KOPT-K1 (cell line): Measurements from ENCODE around the gene BRD9.
"Not testable (repeated sequence)": the region's sequence is repeated elsewhere in the genome, so short reads cannot be mapped to it uniquely, and the experiment has no call there.

Experiments used
- H3K27ac ChIP-seq: fragments of 200-600 bp; sonication (generic); 2 replicates; pipeline ENCODE4 v1.5.1; 2016; ENCODE audit warnings: antibody characterized with exemption, mild to moderate bottlenecking, low read depth, low read length; ENCODE audit not compliant: poor library complexity, severe bottlenecking
- H3K36me3 ChIP-seq: fragments of 200-600 bp; sonication (generic); 2 replicates; pipeline ENCODE4 v1.5.1; 2017; ENCODE audit warnings: antibody characterized with exemption, mild to moderate bottlenecking, low read length, moderate library complexity; ENCODE audit not compliant: insufficient read depth
- H3K9me3 ChIP-seq: fragments of 200-600 bp; sonication (generic); 2 replicates; pipeline ENCODE4 v1.5.1; 2017; ENCODE audit warnings: antibody characterized with exemption, low read length, mild to moderate bottlenecking; ENCODE audit not compliant: insufficient read depth, poor library complexity, severe bottlenecking

BRD9 gene

DNA sequence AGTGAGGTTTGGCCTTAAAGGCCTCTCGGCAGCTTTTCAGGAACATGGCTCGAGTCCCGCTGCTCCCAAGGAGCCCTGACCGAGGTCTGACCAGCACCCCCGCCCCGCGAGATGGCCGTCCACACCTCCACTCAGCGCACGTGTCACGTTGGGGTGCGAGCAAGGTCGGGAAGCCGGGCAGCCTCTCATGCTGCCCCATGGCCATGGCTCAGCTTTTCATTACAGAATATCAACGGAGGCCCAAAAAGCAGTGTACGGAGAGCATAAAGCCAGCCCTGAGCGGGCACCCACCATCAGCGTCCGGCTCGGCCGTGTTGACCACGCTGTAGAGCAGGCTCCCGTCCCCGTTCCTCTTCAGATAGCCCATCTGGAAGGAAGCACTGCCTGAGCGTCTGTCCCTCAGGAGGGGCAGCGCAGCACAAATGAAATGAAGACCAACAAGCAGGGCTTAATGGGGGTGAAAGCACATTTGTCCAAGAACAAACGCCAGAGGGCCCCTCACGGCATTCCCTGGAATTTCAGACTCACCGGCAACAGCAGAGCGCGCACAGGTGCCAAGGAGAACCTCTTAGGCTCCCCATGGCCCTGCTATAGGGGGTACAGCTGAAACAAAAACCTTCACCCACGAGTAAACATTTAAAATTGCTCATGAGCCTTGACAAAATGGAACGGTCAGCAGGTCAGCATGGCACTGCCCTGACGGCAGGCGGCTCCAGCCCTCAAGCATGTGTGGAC is 11.6 kb downstream of the BRD9 start:
- H3K36me3 ChIP-seq: peaks cover 81% of the 10 kb centered on the region
- no peak overlapping the region for H3K27ac ChIP-seq
- H3K9me3 ChIP-seq: peaks cover 16% of the 10 kb centered on the region

DNA sequence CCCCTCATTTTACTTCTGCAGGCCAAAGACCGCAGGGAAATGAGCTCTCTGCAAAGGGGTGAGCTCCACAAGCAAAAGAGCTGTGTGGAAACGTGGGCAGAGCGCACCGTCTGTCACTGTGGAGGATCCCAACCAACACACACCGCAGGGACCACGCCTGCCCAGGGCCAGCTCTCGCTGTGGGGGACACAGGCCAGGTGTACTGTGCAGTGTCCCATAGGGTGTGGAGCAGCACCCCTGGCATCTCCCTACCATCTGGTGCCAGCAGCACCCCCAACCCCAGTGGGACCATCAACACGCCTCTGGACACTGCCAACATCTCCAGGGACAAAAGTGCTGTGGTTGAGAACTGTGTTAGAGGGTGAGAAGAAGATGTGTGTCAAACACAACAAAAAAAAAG is 13.9 kb downstream of the BRD9 start:
- H3K36me3 ChIP-seq: peaks cover 81% of the 10 kb centered on the region
- H3K9me3 ChIP-seq: peaks cover 14% of the 10 kb centered on the region
- not testable (repeated sequence) for H3K27ac ChIP-seq

DNA sequence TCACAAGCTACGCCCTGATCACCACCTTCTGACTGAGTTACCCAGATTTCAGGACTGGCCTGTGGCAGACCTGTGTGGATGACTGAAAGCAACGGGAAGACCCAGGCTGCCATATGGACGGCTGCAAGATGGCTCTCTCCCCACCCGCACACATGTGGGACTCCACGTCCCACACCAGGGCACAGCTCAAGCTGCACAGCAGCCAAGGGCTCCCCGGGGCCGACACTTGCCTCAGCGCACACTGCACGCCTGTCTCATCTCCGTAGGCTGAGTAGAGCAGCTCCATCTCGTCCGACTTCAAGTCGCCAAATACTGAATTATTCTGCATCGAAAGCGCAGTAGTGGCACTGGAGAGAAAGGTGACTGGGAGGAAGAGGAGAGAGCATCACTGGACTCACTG is 14.5 kb downstream of the BRD9 start:
- peaks cover 81% of the 10 kb centered on the region for H3K36me3 ChIP-seq
- peaks cover 9% of the 10 kb centered on the region for H3K9me3 ChIP-seq
- H3K27ac ChIP-seq: no peak overlapping the region

DNA sequence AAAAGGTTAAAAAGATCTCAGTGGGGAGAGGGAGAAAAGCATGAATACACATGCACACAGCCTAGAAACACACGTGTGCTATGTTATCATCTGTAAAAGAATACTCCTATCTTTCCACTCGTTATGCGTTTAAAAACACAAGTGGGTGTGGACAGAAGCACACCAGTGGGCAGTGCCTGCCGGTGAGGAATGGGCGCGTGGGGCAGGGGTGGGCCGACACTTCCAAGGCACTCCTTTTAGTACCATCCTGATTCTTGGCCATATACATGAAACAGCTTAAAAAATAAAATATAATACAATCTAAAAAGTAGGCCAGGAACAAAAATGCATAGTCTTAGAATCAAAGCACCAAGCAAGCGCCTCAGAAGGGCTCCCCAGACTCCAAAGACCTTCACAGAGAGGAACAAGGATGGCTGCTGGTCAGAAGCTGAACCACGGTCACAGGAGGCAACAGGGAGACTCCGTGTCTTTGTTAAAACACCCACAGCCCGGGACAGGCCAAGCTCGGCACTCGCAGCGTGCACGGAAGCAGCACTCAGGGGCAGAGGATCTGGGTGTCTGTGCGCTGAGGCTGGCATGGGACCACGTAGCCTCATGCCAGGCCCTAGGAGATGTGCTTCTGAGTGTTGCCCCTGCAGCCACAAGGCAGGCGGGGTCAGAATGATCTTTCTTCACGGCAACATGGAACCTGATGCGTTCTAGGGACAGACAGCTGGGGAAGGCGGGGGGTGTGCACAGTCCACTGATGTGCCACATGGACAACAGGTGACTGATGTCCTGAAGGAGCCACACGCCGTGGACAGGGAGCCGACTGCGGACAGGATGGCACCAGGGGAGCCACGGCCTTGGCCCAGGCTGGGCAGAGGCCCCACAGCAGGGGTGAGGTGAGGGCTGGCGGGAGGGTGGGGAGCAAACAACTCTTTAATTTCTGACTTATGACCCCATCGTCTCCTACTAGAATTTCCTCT is 15.9 kb downstream of the BRD9 start:
- peaks cover 81% of the 10 kb centered on the region for H3K36me3 ChIP-seq

DNA sequence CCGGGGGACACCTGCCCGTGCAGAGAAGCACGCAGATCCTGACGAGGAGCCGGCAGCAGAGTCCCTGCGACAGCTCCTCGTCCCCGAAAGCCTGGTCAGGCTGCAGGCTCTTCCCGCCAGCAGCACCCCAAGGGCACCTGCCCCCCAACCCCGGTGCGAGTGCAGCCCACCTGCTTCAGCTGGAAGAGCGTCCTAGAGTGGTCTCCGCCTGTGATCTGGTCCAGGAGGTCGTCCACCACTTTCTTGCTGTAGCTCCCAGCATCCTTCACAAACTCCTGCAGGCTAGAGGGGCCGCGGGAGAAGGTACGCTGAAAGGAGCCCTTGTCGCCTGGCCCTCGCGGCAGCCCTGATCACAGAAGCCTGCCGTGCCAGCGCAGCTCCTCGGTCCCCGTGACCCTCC is 16.7 kb downstream of the BRD9 start:
- Histone ChIP-seq H3K36me3 (peaks cover 81% of the 10 kb centered on the region), H3K27ac (no peak overlapping the region), H3K9me3 (no peaks in the 10 kb centered on the region)

More for the DNA sequence above, 15.9 kb downstream of the BRD9 start:
- Histone ChIP-seq H3K9me3 (no peaks in the 10 kb centered on the region), H3K27ac (no peak overlapping the region)

DNA sequence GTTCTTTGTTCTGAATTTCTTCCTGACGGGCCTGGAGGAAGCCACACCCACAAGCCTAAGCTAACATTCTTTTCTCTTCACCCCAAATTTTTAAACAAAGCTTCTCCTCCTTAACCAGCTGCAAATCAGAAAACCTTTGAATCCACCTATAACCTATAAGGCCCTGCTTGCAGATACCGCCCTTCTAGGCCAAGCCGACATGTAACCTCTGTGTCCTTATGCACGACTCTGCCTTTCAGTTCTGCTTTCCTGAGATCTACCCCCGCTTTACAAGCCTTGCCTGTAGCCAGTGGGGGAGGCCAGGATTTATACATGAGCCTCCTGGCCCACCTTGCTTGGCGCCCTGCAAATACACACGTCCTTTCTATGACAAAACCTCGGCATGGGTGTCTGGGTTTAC is 19.3 kb downstream of the BRD9 start:
- no peak overlapping the region for H3K27ac ChIP-seq
- peaks cover 100% of the 10 kb centered on the region for H3K36me3 ChIP-seq
- H3K9me3 ChIP-seq: no peaks in the 10 kb centered on the region

DNA sequence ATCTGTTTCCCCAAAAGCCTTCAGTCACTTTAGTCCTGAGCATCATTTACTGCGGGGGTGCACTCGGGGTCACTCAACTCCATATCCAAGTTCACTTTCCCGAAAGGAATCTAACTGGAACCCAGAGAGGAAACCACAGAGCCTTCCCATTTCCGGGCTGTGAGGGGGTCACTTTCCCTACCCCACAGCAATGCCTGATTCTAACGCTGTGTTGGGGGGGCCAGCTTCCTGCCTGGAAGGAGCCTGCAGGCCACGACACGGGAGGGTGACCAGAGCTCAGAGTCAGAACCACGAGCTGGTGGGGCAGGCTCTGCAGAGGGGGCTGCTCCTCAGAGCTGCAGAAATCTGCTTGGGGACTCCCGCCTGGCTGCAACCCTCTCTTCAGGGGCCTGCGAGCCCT is 20.3 kb downstream of the BRD9 start:
- Histone ChIP-seq H3K36me3 (peaks cover 100% of the 10 kb centered on the region), H3K9me3 (no peaks in the 10 kb centered on the region), H3K27ac (no peak overlapping the region)

DNA sequence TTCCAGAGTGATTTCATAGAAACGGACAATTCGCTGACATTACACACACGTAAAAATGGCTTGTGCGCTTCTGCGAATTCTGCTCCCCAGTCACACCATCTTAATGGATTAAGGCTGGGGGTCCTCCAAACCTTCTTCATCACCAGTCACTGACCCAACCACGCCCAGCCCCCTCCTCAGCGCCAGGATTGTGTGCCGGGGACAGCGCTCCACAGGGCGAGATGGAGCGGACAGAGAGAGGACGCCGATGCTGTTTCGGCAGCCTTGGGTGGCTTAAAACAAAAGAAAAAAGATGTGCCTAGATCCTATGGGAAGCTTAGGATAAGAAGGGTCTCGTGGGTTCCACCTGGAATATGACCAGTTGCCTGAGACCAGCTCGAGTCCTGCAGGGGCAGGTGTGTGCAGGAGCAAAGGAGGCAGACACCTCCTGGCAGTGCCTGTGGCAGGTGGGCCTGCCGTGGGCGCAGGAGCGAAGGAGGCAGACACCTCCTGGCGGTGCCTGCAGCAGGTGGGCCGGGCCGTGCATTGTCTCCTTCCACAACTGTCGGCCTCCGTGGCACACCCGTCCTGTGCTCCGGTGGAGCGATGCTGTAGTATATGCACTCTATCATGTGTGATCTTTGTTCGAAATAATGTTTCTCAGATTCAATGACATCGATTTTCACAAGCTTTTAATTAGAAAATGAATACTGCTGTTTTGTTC is 20.9 kb downstream of the BRD9 start:
- Histone ChIP-seq H3K36me3 (peaks cover 100% of the 10 kb centered on the region), H3K27ac (no peak overlapping the region), H3K9me3 (no peaks in the 10 kb centered on the region)

DNA sequence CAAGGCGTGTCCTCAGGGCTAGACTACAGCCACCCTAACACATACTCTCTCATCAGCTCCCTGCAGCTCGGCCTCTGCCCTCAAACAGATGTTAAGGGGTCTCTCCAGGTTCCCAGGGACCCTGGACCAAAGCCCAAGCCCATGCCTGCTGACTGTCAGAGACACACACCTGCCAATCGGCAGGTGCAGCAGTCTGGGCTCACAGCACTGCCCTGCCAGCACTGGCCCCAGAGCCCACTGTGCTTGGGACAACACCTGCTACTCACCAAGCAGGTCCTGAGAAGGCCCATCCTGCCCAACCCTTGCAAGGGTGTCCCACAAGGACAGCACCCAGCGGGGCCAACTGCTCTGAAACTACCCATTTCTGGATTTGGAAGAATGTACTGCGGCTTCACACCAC is 21.6 kb downstream of the BRD9 start:
- no peaks in the 10 kb centered on the region for H3K9me3 ChIP-seq
- no peak overlapping the region for H3K27ac ChIP-seq
- H3K36me3 ChIP-seq: peaks cover 100% of the 10 kb centered on the region

DNA sequence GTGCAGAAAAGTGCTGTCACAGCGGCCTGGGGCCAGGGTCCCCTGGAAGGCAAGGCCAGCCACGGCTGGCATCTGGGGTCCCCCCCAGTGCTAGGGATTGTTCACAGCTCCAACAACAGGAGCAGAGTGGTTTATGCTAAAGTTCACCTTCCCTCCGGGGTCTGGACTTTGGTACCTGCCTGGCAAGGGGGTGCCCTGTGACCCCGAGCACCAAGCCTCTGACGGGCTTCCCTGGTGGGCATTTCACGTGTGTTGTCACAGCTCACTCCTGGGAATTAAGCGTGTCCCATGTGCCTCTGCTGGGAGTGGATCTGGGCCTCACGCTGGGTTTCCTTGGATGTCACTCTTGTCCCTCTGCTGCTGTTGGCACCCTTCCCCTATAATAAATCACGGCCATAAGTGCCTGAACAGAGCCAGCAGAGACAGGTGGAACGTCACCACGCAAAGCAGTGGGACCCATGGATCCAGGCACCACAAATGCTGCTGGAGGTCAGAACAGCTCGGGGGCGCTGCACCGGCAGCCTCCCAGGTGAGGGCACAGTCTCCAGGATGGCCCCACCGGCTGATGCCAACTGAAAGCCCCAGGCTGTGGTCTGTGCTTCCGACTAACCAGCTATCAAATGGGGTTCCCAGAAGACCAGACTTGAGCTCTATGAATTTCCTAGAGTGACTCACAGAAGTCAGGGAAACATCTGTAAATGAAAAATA is 24.0 kb downstream of the BRD9 start:
- Histone ChIP-seq H3K36me3 (peaks cover 100% of the 10 kb centered on the region), H3K9me3 (no peaks in the 10 kb centered on the region), H3K27ac (no peak overlapping the region)

DNA sequence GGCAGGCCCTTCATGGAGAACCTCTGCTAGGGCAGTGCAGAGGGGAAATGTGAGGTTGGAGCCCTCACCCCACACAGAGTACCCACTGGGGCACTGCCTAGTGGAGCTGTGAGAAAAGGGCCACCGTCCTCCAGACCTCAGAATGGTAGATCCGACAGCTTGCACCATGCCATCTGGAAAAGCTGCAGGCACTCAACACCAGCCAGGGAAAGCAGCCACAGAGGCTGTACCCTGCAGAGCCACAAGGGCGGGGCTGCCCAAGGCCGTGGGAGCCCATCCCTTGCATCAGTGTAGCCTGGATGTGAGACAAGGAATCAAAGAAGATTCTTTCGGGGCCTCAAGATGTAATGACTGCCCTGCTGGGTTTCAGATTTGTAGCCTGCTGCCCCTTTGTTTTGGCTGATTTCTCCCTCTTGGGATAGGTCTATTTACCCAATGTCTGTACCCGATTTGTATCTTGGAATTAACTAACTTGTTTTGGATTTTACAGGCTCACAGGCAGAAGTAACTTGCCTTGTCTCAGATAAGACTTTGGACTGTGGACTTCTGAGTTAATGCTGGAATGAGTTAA is 25.2 kb downstream of the BRD9 start:
- peaks cover 100% of the 10 kb centered on the region for H3K36me3 ChIP-seq
- H3K9me3 ChIP-seq: no peaks in the 10 kb centered on the region
- no peak overlapping the region for H3K27ac ChIP-seq

DNA sequence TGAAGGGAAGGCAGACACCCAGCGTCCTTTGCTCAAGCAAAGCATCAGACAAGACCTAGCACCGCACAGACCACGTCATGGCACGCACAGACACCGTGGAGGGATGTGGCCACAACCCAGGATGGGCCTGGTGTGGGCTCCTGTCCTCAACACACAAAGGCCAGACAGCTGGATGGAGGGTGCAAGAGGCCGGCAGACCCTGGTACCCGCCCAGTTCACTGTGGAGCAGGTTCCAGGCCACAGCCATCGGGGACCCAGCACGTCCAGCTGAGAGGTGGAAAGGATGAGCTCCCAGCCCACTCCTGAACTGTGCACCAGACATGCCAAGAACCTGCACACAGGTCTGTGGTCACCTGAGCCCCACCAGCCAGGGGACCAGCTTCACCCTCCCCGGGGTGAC is 26.8 kb downstream of the BRD9 start:
- Histone ChIP-seq H3K27ac (no peak overlapping the region), H3K9me3 (no peaks in the 10 kb centered on the region), H3K36me3 (peaks cover 97% of the 10 kb centered on the region)

DNA sequence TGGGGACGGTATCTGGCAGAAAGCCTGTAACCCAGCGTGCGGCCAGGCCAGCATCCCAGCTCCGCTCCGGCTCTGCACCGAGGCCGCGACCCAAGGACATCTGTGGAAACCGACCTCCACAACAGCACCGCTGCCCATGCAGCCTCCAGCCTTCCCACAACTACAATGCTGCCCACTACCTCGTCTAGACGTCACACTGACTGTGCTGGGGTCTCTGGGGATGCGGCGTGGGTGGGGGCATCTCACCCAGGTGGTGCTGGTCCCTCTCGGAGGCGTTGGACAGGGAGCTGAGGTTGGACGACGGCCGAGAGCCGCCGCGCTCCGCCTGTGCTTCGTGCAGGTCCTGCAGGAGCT is 27.5 kb downstream of the BRD9 start:
- Histone ChIP-seq H3K27ac (no peak overlapping the region), H3K36me3 (peaks cover 97% of the 10 kb centered on the region), H3K9me3 (no peaks in the 10 kb centered on the region)

DNA sequence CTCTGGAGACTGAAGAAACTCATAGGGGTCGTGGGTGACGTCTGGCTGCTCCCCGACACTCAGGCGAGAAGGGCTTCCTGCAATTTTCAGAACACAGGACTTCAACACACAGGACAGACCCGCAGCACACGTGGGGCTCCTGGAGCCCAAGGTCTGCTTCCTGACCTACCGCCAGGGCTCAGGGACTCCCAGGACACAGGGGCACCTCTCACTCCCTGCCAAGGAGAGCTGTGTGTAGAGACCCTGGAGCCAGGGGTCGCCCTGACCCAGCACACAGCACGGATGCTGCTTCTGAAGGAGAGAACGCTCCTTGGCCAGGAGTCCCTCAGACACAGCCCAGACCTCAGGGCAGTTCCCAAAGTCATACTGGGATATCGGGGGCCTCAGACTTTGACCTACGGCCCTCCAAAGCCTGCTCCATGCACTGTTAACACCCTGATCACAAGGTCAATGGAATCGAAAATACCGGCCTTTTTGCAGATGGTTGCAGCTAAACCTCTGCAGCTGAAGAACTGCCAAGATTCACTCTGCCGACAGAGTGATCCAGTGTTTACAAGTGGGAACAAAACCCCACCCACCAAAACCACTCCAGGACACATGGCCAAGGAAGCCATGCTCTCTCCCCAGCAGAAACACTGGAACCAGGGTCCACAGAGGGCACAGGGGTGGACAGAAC is 28.0 kb downstream of the BRD9 start:
- H3K27ac ChIP-seq: no peak overlapping the region
- peaks cover 96% of the 10 kb centered on the region for H3K36me3 ChIP-seq
- no peaks in the 10 kb centered on the region for H3K9me3 ChIP-seq
